GM12878 (cell line): ENCODE measurements around the gene ZNF839. TPM values are rescaled to one million over a fixed set of nuclear protein-coding genes. Genes with fewer than 3 reads are reported as not detected.

ENCODE experiments used
- CREM ChIP-seq: IDR thresholded peaks from 2 replicates; pipeline ENCODE4 v1.6.1; 2014; ENCODE audit warnings: antibody characterized with exemption, low read depth
- ELK1 ChIP-seq: IDR thresholded peaks from 2 replicates; pipeline ENCODE4 v1.6.1; 2012; ENCODE audit warnings: low read depth, low read length, improper control_type of control experiment
- ESRRA ChIP-seq: IDR thresholded peaks from 2 replicates; pipeline ENCODE4 v1.6.1; 2012; ENCODE audit warnings: mild to moderate bottlenecking, low read length, improper control_type of control experiment
- GABPA ChIP-seq: IDR thresholded peaks from 2 replicates; pipeline ENCODE4 v1.6.1; 2014; ENCODE audit warnings: antibody characterized with exemption, low read depth, mild to moderate bottlenecking, inconsistent platforms
- HDAC2 ChIP-seq: fragments of 200-600 bp; sonication (generic); IDR thresholded peaks from 2 replicates; pipeline ENCODE4 v1.6.1; 2017
- HDAC6 ChIP-seq: fragments of 200-600 bp; sonication (generic); IDR thresholded peaks from one replicate; pipeline ENCODE4 v1.8.0; 2017; ENCODE audit warnings: antibody characterized with exemption; ENCODE audit not compliant: unreplicated experiment
- IKZF2 ChIP-seq, 2 experiments: fragments of 450-650 bp; IDR thresholded peaks; 2 replicates each; pipeline ENCODE4 v1.6.1; 2017; ENCODE audit warnings: mild to moderate bottlenecking in 2 of 2, moderate library complexity in 2 of 2
- KLF5 ChIP-seq: fragments of 450-650 bp; IDR thresholded peaks from 2 replicates; pipeline ENCODE4 v1.6.1; 2014; ENCODE audit warnings: mild to moderate bottlenecking; ENCODE audit not compliant: partially characterized antibody
- PAX5 ChIP-seq: IDR thresholded peaks from 2 replicates; pipeline ENCODE4 v1.6.1; 2011; ENCODE audit warnings: low read depth, low read length, borderline replicate concordance
- PAX8 ChIP-seq: fragments of 450-650 bp; IDR thresholded peaks from 2 replicates; pipeline ENCODE4 v1.6.1; 2017; ENCODE audit warnings: mild to moderate bottlenecking, moderate library complexity
- PKNOX1 ChIP-seq: fragments of 450-650 bp; IDR thresholded peaks from 2 replicates; pipeline ENCODE4 v1.6.1; 2016; ENCODE audit warnings: mild to moderate bottlenecking
- SMAD1 ChIP-seq: fragments of 450-650 bp; IDR thresholded peaks from 2 replicates; pipeline ENCODE4 v1.6.1; 2018; ENCODE audit warnings: mild to moderate bottlenecking, low read depth; ENCODE audit not compliant: partially characterized antibody
- SREBF1 ChIP-seq: IDR thresholded peaks from 2 replicates; pipeline ENCODE4 v1.6.1; 2012; ENCODE audit warnings: mild to moderate bottlenecking, low read length
- TARDBP ChIP-seq: IDR thresholded peaks from 2 replicates; pipeline ENCODE4 v1.6.1; 2016; ENCODE audit warnings: borderline replicate concordance
- TCF12 ChIP-seq: IDR thresholded peaks from 2 replicates; pipeline ENCODE4 v1.6.1; 2011; ENCODE audit warnings: low read depth, mild to moderate bottlenecking, low read length
- ZNF687 ChIP-seq: fragments of 450-650 bp; IDR thresholded peaks from 2 replicates; pipeline ENCODE4 v1.6.1; 2017; ENCODE audit warnings: mild to moderate bottlenecking, moderate library complexity
- polyA plus RNA-seq, 11 experiments: library from polyadenylated mRNA; depleted of rRNA in 4 of 11; unstranded in 6 of 11; stranded (reverse) in 5 of 11; fragments of >200 nt; fragmentation: Nextera tagmentation in 4 of 11; fragmentation: Illumina TruSeq in 1 of 11; extraction: Ambion mirVana in 4 of 11; extraction: Trizol in 1 of 11; gene quantifications; 1 replicate in 1 of 11; 2 replicates in 10 of 11; pipeline versions ENCODE4 v1.2.1 to v1.2.3, GENCODE V29; 2011 to 2016; ENCODE audit warnings: inconsistent platforms in 2 of 11, missing spikeins in 2 of 11, low read depth in 1 of 11
- total RNA-seq, 4 experiments: library from RNA; depleted of rRNA in 3 of 4; stranded (reverse); fragments of >200 nt in 3 of 4; fragmentation: Illumina TruSeq in 1 of 4; extraction: Trizol in 1 of 4; gene quantifications; 2 replicates each; pipeline versions ENCODE4 v1.2.1 to v1.2.3, GENCODE V29; 2013 to 2021
- TF ChIP-seq, protein P1 (sequence below): fragments of 450-650 bp; IDR thresholded peaks from 2 replicates; pipeline ENCODE4 v1.6.1; 2017; ENCODE audit warnings: mild to moderate bottlenecking
- TF ChIP-seq, protein P2 (sequence below): fragments of 150-350 bp; IDR thresholded peaks from 2 replicates; pipeline ENCODE4 v1.6.1; 2014; ENCODE audit warnings: mild to moderate bottlenecking, low read depth, low read length
- TF ChIP-seq, protein P3 (sequence below), 3 experiments: IDR thresholded peaks in 2 of 3; conservative IDR thresholded peaks in 1 of 3; 2 replicates each; pipeline ENCODE4 v1.5.1; 2011; ENCODE audit warnings: low read depth in 3 of 3, low read length in 3 of 3, mild to moderate bottlenecking in 3 of 3, control low read depth in 2 of 3, moderate library complexity in 2 of 3, inconsistent platforms in 1 of 3, mixed read lengths in 1 of 3; ENCODE audit not compliant: control insufficient read depth in 2 of 3, insufficient read depth in 1 of 3; ENCODE audit errors: extremely low read depth in 1 of 3

The ZNF839 gene
- total and polyA plus RNA-seq, 10 of the 15 experiments (the other 5 are each of a cell fraction or from before 2014, with no cell fraction given): 1.4 to 14.4 (median 8.6) TPM

DNA sequence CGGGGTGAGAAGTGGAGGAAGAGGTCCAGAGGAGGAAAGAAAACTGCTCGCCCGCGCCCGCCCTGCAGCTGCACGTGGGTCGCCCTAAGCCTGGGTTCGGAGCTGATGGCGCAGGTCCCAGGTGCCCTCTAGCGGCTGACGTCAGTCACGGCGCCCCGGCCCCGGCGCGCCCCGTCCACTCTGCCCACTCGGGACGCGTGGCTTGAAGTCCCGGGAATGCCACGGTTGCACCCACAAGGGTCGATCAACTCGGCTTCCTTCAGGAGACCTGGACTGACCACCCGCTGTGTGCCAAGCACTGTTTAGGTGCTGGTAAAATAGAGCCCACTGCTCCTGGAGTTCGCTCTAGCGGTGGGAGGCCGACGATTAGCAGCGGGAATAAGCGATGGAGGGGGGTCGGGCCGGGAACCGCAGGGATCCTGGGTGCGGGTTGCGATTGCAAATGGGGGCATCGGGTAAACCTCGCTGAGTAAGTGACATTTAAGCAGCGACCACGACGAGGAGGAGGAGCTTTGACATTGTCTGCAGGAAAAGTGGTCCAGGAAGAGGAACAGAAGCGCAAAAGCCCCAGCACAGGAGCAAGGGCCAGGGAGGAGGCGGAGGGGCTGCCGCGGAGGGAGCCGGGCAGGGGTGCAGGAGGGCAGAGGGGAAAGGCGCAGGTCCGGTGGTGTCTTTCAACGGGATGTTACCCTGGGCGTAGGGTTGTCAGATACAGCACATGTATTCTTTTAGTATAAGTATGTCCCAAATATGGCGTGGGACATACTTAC, 5.1 kb upstream of the ZNF839 start (continued):
- TF ChIP-seq HDAC2 (no peak), SMAD1 (no peak), HDAC6 (no peak), SREBF1 (no peak), PAX5 (no peak), ESRRA (no peak), TCF12 (peak; percentile 29; the same call in 1 of the 2 replicates), IKZF2 (IDR thresholded peaks at IDR 0.05) (peak; percentile 83 to 85), ZNF687 (no peak), KLF5 (no peak), GABPA (no peak), PAX8 (no peak), TARDBP (no peak), CREM (peak; percentile 73), ELK1 (no peak), PKNOX1 (no peak)
- TF ChIP-seq, protein P1, sequence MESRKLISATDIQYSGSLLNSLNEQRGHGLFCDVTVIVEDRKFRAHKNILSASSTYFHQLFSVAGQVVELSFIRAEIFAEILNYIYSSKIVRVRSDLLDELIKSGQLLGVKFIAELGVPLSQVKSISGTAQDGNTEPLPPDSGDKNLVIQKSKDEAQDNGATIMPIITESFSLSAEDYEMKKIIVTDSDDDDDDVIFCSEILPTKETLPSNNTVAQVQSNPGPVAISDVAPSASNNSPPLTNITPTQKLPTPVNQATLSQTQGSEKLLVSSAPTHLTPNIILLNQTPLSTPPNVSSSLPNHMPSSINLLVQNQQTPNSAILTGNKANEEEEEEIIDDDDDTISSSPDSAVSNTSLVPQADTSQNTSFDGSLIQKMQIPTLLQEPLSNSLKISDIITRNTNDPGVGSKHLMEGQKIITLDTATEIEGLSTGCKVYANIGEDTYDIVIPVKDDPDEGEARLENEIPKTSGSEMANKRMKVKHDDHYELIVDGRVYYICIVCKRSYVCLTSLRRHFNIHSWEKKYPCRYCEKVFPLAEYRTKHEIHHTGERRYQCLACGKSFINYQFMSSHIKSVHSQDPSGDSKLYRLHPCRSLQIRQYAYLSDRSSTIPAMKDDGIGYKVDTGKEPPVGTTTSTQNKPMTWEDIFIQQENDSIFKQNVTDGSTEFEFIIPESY: no peak
- TF ChIP-seq, protein P2, sequence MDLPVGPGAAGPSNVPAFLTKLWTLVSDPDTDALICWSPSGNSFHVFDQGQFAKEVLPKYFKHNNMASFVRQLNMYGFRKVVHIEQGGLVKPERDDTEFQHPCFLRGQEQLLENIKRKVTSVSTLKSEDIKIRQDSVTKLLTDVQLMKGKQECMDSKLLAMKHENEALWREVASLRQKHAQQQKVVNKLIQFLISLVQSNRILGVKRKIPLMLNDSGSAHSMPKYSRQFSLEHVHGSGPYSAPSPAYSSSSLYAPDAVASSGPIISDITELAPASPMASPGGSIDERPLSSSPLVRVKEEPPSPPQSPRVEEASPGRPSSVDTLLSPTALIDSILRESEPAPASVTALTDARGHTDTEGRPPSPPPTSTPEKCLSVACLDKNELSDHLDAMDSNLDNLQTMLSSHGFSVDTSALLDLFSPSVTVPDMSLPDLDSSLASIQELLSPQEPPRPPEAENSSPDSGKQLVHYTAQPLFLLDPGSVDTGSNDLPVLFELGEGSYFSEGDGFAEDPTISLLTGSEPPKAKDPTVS: no peak
- TF ChIP-seq, protein P3, sequence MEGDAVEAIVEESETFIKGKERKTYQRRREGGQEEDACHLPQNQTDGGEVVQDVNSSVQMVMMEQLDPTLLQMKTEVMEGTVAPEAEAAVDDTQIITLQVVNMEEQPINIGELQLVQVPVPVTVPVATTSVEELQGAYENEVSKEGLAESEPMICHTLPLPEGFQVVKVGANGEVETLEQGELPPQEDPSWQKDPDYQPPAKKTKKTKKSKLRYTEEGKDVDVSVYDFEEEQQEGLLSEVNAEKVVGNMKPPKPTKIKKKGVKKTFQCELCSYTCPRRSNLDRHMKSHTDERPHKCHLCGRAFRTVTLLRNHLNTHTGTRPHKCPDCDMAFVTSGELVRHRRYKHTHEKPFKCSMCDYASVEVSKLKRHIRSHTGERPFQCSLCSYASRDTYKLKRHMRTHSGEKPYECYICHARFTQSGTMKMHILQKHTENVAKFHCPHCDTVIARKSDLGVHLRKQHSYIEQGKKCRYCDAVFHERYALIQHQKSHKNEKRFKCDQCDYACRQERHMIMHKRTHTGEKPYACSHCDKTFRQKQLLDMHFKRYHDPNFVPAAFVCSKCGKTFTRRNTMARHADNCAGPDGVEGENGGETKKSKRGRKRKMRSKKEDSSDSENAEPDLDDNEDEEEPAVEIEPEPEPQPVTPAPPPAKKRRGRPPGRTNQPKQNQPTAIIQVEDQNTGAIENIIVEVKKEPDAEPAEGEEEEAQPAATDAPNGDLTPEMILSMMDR (IDR thresholded peaks at IDR 0.05 in 2 of 3, conservative IDR thresholded peaks at IDR 0.05 in 1 of 3; ENCODE audit: control insufficient read depth in 2 of 3, extremely low read depth in 1 of 3, insufficient read depth in 1 of 3, low read depth in 3 of 3, low read length in 3 of 3): peak; percentile 94 to 97 (median 96); a peak in 5 of 6 replicates
